ENCODE measurements around the gene NAA50.

The NAA50 gene

GRCh38 chr3:113745756-113746547 lies at the start of gene NAA50:
NAA50 (minus strand) TSS chr3:113746249; CDS start chr3:113745949, 300 bp downstream.
- peaks cover 20% of the 10 kb centered on the region for H3K4me1 ChIP-seq (ENCODE audit: low read length)
- H3K9me3 ChIP-seq (replicated peaks; ENCODE audit: insufficient read depth, low read length), result no peaks in the 10 kb centered on the region
- H3F3A ChIP-seq (ENCODE audit: insufficient read depth, low read length), result peaks cover 60% of the 10 kb centered on the region
- H3K4me2 ChIP-seq (ENCODE audit: low read depth, low read length), result peak within 1 kb of the TSS; percentile 94
- H3K36me3 ChIP-seq (replicated peaks; ENCODE audit: insufficient read depth, low read length), result no peaks in the 10 kb centered on the region
- peak within 1 kb of the TSS; percentile 100 for H3K27ac ChIP-seq (ENCODE audit: low read length)
- H3K4me3 ChIP-seq (ENCODE audit: low read length), result peak within 1 kb of the TSS; percentile 96
- DNase-seq, result peak; percentile 89
- peaks cover 90% of the 10 kb centered on the region for H3K79me2 ChIP-seq (ENCODE audit: low read length)
- no peaks in the 10 kb centered on the region for H3K9me2 ChIP-seq (replicated peaks; ENCODE audit: insufficient read depth, low read length)
- H3K27me3 ChIP-seq (replicated peaks; ENCODE audit: insufficient read depth, low read length), result no peaks in the 10 kb centered on the region
- no peak; the same call in 1 of the 2 replicates for TF ChIP-seq CTCF (IDR thresholded peaks at IDR 0.05; ENCODE audit: low read length)
- TF ChIP-seq EZH2 (optimal IDR thresholded peaks at IDR 0.05; ENCODE audit: low read depth, low read length), result no peak
- TF ChIP-seq EZH2phosphoT487 (IDR thresholded peaks at IDR 0.05; ENCODE audit: low read length), result no peak
- H3K9ac ChIP-seq (ENCODE audit: low read length), result peak within 1 kb of the TSS; percentile 99
- peak within 1 kb of the TSS; percentile 88 for H2AFZ ChIP-seq (ENCODE audit: low read length)
- peaks cover 26% of the 10 kb centered on the region for H4K20me1 ChIP-seq (ENCODE audit: insufficient read depth, low read length)

- Histone ChIP-seq H3K9ac (ENCODE audit: low read length) (no peak overlapping the region), H2AFZ (ENCODE audit: low read length) (no peak overlapping the region), H3K27ac (ENCODE audit: low read length) (no peak overlapping the region), H3K4me2 (ENCODE audit: low read depth, low read length) (no peak overlapping the region), H3K4me3 (ENCODE audit: low read length) (no peak overlapping the region), H3K27me3 (replicated peaks; ENCODE audit: insufficient read depth, low read length) (no peaks in the 10 kb centered on the region), H3K9me2 (replicated peaks; ENCODE audit: insufficient read depth, low read length) (no peaks in the 10 kb centered on the region), H3K4me1 (ENCODE audit: low read length) (no peaks in the 10 kb centered on the region), H4K20me1 (ENCODE audit: insufficient read depth, low read length) (no peaks in the 10 kb centered on the region), H3F3A (ENCODE audit: insufficient read depth, low read length) (no peaks in the 10 kb centered on the region), H3K9me3 (replicated peaks; ENCODE audit: insufficient read depth, low read length) (no peaks in the 10 kb centered on the region), H3K79me2 (ENCODE audit: low read length) (no peaks in the 10 kb centered on the region), H3K36me3 (replicated peaks; ENCODE audit: insufficient read depth, low read length) (peaks cover 28% of the 10 kb centered on the region)
- DNase-seq, result no peak
- TF ChIP-seq CTCF (IDR thresholded peaks at IDR 0.05; ENCODE audit: low read length) (no peak), EZH2phosphoT487 (IDR thresholded peaks at IDR 0.05; ENCODE audit: low read length) (no peak), EZH2 (optimal IDR thresholded peaks at IDR 0.05; ENCODE audit: low read depth, low read length) (no peak)
Observed at GRCh38 chr3:113795693-113796092, 49.6 kb upstream of the NAA50 start.

GRCh38 chr3:113794526-113794925 lies 48.5 kb upstream of the NAA50 start:
- Histone ChIP-seq H3K9ac (ENCODE audit: low read length) (no peak overlapping the region), H3K4me2 (ENCODE audit: low read depth, low read length) (no peak overlapping the region), H3K27me3 (replicated peaks; ENCODE audit: insufficient read depth, low read length) (no peaks in the 10 kb centered on the region), H2AFZ (ENCODE audit: low read length) (no peak overlapping the region), H4K20me1 (ENCODE audit: insufficient read depth, low read length) (no peaks in the 10 kb centered on the region), H3K36me3 (replicated peaks; ENCODE audit: insufficient read depth, low read length) (peaks cover 20% of the 10 kb centered on the region), H3K9me3 (replicated peaks; ENCODE audit: insufficient read depth, low read length) (no peaks in the 10 kb centered on the region), H3K4me1 (ENCODE audit: low read length) (no peaks in the 10 kb centered on the region), H3K27ac (ENCODE audit: low read length) (no peak overlapping the region), H3K4me3 (ENCODE audit: low read length) (no peak overlapping the region), H3K79me2 (ENCODE audit: low read length) (no peaks in the 10 kb centered on the region), H3K9me2 (replicated peaks; ENCODE audit: insufficient read depth, low read length) (no peaks in the 10 kb centered on the region), H3F3A (ENCODE audit: insufficient read depth, low read length) (no peaks in the 10 kb centered on the region; the same call in 1 of the 2 replicates)
- no peak for DNase-seq
- TF ChIP-seq CTCF (IDR thresholded peaks at IDR 0.05; ENCODE audit: low read length), result no peak
- TF ChIP-seq EZH2 (optimal IDR thresholded peaks at IDR 0.05; ENCODE audit: low read depth, low read length), result no peak
- TF ChIP-seq EZH2phosphoT487 (IDR thresholded peaks at IDR 0.05; ENCODE audit: low read length), result no peak

Data from MM.1S (cell line).